GM12874 (cell line): ENCODE results near the gene HERC5.

Experiments
- TF ChIP-seq, protein P1 (sequence below): IDR thresholded peaks from 2 replicates; pipeline ENCODE4 v1.5.1; 2011; ENCODE audit warnings: low read depth, mild to moderate bottlenecking, control low read depth, low read length, moderate library complexity; ENCODE audit not compliant: insufficient read depth

HERC5 gene

DNA sequence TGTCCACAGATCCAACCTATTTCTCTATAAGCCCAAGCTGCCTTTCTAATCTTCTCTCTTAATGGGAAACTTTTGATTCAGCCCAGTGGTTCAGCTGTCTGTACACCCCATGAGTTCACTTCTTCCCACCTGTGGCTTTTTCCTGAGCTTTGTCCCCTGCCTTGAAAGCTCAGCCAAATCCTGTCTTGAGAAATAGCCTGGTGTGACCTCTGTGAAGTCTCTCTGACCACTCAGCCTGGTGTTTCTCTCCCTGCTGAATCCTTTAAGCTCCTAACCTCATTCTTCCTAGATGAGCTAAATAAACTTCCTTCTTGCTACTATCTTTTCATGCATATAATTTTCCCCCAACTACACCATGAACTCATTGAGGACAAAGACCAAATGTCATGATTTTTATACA is 15.2 kb upstream of the HERC5 start:
- TF ChIP-seq, protein P1, sequence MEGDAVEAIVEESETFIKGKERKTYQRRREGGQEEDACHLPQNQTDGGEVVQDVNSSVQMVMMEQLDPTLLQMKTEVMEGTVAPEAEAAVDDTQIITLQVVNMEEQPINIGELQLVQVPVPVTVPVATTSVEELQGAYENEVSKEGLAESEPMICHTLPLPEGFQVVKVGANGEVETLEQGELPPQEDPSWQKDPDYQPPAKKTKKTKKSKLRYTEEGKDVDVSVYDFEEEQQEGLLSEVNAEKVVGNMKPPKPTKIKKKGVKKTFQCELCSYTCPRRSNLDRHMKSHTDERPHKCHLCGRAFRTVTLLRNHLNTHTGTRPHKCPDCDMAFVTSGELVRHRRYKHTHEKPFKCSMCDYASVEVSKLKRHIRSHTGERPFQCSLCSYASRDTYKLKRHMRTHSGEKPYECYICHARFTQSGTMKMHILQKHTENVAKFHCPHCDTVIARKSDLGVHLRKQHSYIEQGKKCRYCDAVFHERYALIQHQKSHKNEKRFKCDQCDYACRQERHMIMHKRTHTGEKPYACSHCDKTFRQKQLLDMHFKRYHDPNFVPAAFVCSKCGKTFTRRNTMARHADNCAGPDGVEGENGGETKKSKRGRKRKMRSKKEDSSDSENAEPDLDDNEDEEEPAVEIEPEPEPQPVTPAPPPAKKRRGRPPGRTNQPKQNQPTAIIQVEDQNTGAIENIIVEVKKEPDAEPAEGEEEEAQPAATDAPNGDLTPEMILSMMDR, result no peak

DNA sequence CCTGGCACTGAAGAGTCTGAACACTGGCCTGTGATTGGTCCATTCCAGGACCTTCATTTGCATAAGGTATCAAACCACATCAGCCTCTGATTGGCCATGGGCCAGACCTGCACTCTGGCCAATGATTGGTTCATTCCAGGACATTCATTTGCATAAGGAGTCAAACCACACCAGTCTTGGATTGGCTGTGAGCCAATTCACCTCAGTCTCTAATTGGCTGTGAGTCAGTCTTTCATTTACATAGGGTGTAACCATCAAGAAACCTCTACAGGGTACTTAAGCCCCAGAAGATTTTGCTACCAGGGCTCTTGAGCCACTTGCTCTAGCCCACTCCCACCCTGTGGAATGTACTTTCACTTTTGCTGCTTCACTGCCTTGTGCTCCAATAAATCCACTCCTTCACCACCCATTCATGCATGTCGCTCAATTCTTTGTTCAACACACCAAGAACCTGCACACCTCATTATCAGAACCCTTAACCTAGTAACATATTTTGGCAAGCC is 14.2 kb upstream of the HERC5 start:
- TF ChIP-seq, protein P1, result no peak

DNA sequence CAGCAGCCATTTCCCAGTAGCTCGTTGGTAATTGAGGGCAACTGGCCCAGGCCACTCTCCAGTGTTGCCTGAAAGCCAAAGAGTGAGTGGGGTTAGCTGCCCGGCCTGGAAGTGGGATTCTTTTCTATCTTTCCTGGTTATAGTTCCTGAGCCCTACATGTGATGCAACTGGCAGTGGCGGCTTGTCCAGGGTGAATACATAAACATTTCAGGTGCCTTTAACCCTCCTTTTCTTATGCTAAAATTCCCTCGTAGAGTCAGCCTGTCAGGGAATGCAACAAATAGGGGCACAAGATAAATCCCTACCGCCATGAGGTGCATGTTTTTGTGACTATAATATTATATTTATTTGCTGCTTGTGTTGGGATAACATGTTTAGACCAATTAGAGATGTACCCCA is 13.4 kb upstream of the HERC5 start:
- TF ChIP-seq, protein P1, result no peak

DNA sequence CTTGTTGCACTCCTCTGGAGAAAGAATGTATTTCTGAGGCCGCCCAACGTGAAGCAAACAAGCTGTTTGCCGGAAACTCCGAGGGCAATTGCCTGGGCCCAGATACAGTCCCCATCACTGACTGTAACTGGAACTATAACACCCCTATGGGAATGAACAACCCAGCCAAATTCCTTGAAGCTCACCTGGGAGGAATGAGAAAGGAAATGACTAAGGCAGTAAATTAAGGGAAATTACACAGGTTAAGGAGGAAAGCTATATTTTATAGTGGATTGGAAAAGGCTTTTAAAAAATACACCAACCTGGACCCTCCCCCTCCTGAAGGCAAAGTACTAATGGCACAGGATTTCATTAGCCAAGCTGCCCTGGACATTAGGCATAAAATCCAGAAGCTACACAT is 11.7 kb upstream of the HERC5 start:
- TF ChIP-seq, protein P1, result no peak

DNA sequence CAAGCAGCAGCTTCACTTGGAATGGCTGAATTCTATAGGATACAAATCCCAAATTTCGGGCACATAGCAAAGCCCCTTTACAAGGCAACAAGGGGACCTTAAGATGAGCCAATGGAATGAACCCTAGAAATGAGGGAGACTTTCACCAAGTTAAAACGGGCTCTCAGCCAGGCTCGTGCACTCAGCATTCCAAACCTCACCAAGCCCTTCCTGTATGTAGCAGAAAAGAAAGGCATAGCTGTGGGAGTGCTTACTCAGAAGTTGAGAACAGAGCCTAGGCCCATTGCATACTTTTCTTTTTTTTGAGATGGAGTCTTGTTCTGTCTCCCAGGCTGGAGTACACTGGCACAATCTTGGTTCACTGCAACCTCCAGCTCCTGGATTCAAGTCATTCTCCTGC is 10.8 kb upstream of the HERC5 start:
- TF ChIP-seq, protein P1, result no peak

DNA sequence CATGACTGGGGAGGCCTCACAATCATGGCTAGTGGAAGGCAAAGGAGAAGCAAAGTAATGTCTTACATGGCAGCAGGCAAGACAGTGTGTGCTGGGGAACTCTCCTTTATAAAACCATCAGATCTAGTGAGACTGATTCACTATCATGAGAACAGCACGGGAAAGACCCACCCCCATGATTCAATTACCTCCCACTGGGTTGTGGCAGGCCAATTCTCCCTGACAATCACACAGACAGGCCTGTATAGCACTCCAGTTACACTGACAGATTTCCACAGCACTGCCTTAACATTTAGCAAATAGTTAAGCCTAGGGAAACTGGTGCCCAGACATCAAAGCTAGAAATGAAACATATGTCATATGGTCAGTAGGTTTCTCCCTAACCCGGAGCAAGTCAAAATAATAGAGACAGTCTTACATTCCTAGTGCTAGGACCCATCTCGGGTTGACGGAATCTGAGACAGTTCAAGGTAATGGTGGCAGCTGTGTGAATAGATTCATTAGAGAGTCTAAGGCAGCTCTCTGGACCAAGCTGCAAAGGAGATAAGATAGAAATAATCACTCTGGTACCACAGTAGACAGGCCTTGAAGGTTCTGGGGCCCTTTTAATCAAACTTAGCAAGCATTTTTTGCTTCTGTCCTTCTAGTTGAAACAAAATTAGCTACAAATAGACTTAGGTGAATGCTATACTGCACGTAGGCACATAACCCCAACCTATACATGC is 9.4 kb upstream of the HERC5 start:
- TF ChIP-seq, protein P1, result no peak

DNA sequence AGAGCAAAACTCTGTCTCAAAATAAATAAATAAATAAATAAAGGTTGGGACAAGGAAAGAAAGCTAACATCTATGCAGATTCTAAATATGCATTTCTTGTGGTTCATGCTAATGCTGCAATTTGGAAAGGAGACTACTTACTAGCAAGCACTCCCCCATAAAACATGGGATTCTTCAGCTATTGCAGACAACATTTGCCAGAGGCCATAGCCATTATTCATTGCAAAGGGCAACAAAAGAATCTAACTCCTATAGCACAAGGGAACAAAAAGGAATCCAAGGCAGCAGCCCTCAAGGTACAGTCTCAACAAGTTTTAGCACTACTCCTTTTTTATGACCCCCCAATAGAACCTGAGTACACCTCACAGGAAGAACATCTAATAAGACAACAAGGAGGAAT is 8.0 kb upstream of the HERC5 start:
- TF ChIP-seq, protein P1, result no peak

DNA sequence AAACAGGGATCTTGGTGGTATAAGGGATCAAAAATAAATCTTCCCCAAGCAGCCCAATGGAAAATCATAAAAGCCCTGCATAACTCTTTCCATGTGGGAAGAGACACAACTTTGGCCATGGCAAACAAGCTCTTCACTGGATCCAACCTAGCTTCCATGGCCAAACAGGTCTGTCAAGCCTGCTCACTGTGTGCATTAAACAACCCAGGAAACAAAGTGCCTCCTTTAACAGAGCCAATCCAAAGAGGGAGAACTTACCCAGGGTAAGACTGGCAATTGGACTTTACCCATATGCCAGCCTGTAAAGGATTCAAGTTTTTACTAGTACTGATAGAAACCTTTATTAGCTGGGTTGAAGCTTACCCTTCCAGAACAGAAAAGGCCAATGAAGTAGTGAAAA is 7.6 kb upstream of the HERC5 start:
- TF ChIP-seq, protein P1, result no peak
